SJSA1 (cell line): Measurements from ENCODE around the gene TBC1D16. TPM values are rescaled to one million over a fixed set of nuclear protein-coding genes. Genes with fewer than 3 reads are reported as not detected.
A peak's percentile ranks its signal among the peaks of the same experiment; 100 is the strongest.
"Not testable (repeated sequence)": the region's sequence is repeated elsewhere in the genome, so short reads cannot be mapped to it uniquely, and the experiment has no call there.

ENCODE experiments used
- DNase-seq, 2 experiments: peaks; one replicate each; pipeline ENCODE4 v3.0.0-alpha.2; 2015 to 2020; ENCODE audit warnings: low spot score in 2 of 2, low read depth in 1 of 2
- H3K27ac ChIP-seq: fragments of 250-450 bp; sonication (Bioruptor Pico); 2 replicates; pipeline ENCODE4 v1.5.1; 2020; ENCODE audit warnings: mild to moderate bottlenecking, moderate library complexity
- H3K27me3 ChIP-seq: fragments of 250-450 bp; sonication (Bioruptor Pico); replicated peaks from 2 replicates; pipeline ENCODE4 v1.5.1; 2020; ENCODE audit warnings: mild to moderate bottlenecking, moderate library complexity
- H3K36me3 ChIP-seq: fragments of 250-450 bp; sonication (Bioruptor Pico); 2 replicates; pipeline ENCODE4 v1.5.1; 2020; ENCODE audit warnings: mild to moderate bottlenecking
- H3K4me1 ChIP-seq: fragments of 250-450 bp; sonication (Bioruptor Pico); replicated peaks from 2 replicates; pipeline ENCODE4 v1.6.1; 2021; ENCODE audit warnings: mild to moderate bottlenecking
- H3K4me3 ChIP-seq: fragments of 250-450 bp; sonication (Bioruptor Pico); 2 replicates; pipeline ENCODE4 v1.5.1; 2020; ENCODE audit warnings: mild to moderate bottlenecking
- H3K9me3 ChIP-seq: fragments of 250-450 bp; sonication (Bioruptor Pico); replicated peaks from 2 replicates; pipeline ENCODE4 v1.5.1; 2020; ENCODE audit warnings: mild to moderate bottlenecking
- total RNA-seq: library from RNA; depleted of rRNA; stranded (reverse); fragments of >200 nt; shearing (Covaris generic); gene quantifications from 2 replicates; pipeline ENCODE4 v1.2.3, GENCODE V29; 2014

Gene TBC1D16
- total RNA-seq, 1 experiment from 2014 or later, result 42.0 TPM

DNA sequence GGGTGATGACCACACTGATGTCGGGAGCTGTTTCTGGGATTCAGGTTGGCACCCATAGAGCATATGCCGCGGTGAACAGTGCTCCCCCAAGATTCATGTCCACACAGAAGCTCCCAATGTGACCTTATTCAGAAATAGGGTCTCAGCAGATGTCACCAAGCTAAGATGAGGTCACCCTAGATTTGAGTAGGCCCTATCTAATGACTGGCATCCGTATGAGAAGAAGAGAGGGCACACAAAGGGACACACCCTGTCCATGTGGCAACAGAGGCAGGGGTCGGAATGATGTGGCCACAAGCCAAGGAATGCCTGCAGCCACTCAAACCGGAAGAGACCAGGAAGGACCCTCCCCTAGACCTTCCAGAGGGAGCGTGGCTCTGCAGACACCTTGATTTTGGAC is 35.5 kb downstream of the TBC1D16 start:
- DNase-seq, result no peak
- Histone ChIP-seq H3K36me3 (peaks cover 23% of the 10 kb centered on the region), H3K9me3 (no peaks in the 10 kb centered on the region; the same call in 1 of the 2 replicates), H3K4me1 (no peaks in the 10 kb centered on the region), H3K27ac (no peak overlapping the region), H3K27me3 (no peaks in the 10 kb centered on the region), H3K4me3 (no peak overlapping the region)

DNA sequence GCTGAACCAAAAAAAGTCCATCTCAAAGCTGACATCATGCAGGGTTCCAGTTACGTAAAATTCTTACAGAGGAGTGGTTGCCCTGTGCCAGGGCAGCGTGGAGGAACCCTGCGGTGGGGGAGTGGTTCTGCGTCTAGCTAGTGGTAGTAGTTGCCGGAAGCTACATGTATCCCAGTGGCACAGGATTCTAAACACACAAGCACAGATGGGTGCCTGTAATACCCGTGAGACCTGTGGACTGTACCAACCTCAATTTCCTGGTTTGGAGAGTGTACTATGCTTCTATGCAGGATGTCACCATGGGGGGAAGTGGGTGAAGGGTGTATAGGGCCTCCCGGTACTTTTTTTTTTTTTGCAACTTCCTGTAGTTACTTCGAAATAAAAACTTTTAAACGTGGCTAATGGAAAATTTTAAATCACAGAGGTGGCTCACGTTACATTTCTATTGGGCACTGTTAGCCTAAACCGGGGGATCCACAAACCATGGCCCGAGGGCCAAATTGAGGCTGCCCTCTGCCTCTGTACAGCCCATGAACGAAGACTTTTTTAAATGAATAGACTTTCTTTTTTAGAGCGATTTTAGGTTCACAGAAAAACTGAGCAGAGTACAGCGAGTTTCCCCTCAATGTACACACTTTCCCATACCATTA is 38.5 kb downstream of the TBC1D16 start:
- no peak overlapping the region for H3K27ac ChIP-seq
- H3K27me3 ChIP-seq, result no peaks in the 10 kb centered on the region
- no peak overlapping the region for H3K4me3 ChIP-seq

GRCh38 chr17:79996291-79996690 is 39.4 kb downstream of the TBC1D16 start:
- Histone ChIP-seq H3K4me1 (peaks cover 27% of the 10 kb centered on the region), H3K4me3 (no peak overlapping the region), H3K27ac (no peak overlapping the region), H3K36me3 (0 out of 2 replicates have a peak, but pooled peaks cover 11% of the 10 kb centered on the region), H3K27me3 (no peaks in the 10 kb centered on the region), H3K9me3 (no peaks in the 10 kb centered on the region; the same call in 1 of the 2 replicates)
- no peak for DNase-seq

More for the DNA sequence above, 38.5 kb downstream of the TBC1D16 start:
- H3K36me3 ChIP-seq, result peaks cover 13% of the 10 kb centered on the region
- H3K4me1 ChIP-seq, result peaks cover 21% of the 10 kb centered on the region
- no peak for DNase-seq
- H3K9me3 ChIP-seq, result no peaks in the 10 kb centered on the region; the same call in 1 of the 2 replicates

DNA sequence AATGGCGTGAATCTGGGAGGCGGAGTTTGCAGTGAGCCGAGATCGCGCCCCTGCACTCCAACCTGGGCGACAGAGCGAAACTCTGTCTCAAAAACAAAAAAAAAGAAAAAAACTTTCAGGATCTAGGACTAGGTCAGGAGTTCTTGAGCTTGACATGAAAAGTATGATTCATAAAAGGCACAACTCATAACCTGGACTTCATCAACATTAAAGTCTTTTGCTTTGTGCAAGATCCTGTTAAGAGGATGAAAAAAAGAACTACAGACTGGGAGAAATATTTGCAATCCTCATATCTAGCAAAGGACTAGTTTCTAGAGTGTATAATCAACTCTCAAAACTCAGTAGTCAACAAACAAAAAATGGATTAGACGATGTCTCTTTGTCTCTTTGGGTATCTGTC is 40.0 kb downstream of the TBC1D16 start:
- Histone ChIP-seq H3K4me1 (peaks cover 30% of the 10 kb centered on the region), H3K4me3 (no peak overlapping the region), H3K9me3 (no peaks in the 10 kb centered on the region; the same call in 1 of the 2 replicates), H3K36me3 (0 out of 2 replicates have a peak, but pooled peaks cover 10% of the 10 kb centered on the region), H3K27me3 (no peaks in the 10 kb centered on the region), H3K27ac (no peak overlapping the region)
- DNase-seq, result no peak

DNA sequence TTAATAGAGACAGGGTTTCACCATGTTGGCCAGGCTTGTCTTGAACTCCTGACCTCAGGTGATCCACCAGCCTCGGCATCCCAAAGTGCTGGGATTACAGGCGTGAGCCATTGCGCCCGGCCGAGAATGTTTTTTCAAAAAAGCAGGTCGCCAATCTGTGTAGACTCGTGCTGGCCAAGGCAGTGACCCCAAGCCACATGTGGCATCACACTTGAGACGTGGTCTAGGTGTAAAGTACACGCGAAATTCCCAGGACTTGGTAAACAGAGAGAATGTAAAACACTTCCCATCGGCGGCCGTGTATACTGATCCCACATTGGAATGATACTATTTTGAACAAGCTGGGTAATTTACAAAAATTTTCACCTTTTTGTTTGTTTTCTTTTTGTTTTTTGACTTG is 41.1 kb downstream of the TBC1D16 start:
- H3K27me3 ChIP-seq, result no peaks in the 10 kb centered on the region
- H3K4me1 ChIP-seq, result peaks cover 30% of the 10 kb centered on the region
- H3K9me3 ChIP-seq, result no peaks in the 10 kb centered on the region
- no peak overlapping the region for H3K27ac ChIP-seq
- H3K36me3 ChIP-seq, result 0 out of 2 replicates have a peak, but pooled peaks cover 3% of the 10 kb centered on the region
- no peak for DNase-seq
- H3K4me3 ChIP-seq, result no peak overlapping the region

DNA sequence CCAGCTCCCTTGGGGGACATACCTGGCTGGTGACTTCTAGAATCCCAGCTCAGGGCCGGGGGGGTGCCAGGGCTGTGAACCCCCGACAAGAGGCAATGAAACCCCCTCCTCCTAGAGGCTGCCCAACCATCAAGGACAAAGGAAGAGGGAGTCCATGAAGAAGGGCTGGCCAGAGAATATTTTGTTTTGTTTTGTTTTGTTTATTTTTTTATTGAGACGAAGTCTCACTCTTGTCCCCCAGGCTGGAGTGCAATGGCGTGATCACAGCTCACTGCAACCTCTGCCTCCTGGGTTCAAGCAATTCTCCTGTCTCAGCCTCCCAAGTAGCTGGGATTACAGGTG is 41.5 kb downstream of the TBC1D16 start:
- H3K9me3 ChIP-seq, H3K4me3 ChIP-seq, H3K27ac ChIP-seq, DNase-seq, H3K36me3 ChIP-seq, H3K27me3 ChIP-seq: not testable (repeated sequence)
- peaks cover 30% of the 10 kb centered on the region for H3K4me1 ChIP-seq

- Histone ChIP-seq H3K4me3 (no peak overlapping the region), H3K27ac (no peak overlapping the region), H3K36me3 (0 out of 2 replicates have a peak, but pooled peaks cover 3% of the 10 kb centered on the region), H3K9me3 (no peaks in the 10 kb centered on the region), H3K4me1 (peaks cover 34% of the 10 kb centered on the region), H3K27me3 (no peaks in the 10 kb centered on the region)
- no peak for DNase-seq
These were observed 42.1 kb downstream of the TBC1D16 start for GRCh38 chr17:79993390-79994227.

DNA sequence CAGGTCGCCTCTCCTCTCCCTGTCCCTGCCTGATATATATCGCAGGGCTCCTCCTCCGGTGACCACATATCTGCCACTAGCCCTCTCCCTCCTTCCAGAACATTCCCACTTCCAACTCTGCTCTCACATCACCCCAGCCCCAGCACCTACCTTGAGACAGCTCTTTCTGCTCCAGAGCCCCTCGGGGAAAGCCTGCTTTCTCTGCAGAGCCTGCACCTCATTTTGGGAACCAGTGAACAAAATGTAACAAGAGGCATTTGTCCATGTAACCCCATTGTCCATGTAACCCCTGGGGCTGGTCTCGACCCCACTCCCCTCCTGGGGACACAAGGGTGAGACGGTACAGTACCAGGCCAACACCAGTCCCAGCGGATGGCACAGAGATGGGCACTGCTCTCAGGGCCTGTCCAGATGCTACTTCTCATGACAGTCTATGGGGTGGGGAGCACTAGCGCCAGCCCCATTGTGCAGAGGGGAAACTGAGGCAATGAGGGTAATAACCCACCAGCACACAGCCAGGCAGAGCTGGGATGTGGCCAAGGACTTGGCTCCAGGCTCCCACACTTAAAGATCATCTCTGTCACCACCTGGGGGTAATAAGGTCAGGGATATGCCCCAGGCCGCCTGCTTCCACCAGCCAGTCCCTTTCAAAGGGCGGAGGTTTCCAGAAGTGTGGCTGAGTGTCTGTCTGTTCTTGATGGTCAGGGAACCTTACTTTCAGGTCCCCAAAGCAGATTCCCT is 42.9 kb downstream of the TBC1D16 start:
- H3K9me3 ChIP-seq, result no peaks in the 10 kb centered on the region
- DNase-seq, result no peak
- H3K4me1 ChIP-seq, result peaks cover 42% of the 10 kb centered on the region
- H3K27ac ChIP-seq, result no peak overlapping the region
- H3K27me3 ChIP-seq, result no peaks in the 10 kb centered on the region
- no peak overlapping the region for H3K4me3 ChIP-seq
- 0 out of 2 replicates have a peak, but pooled peaks cover 3% of the 10 kb centered on the region for H3K36me3 ChIP-seq

DNA sequence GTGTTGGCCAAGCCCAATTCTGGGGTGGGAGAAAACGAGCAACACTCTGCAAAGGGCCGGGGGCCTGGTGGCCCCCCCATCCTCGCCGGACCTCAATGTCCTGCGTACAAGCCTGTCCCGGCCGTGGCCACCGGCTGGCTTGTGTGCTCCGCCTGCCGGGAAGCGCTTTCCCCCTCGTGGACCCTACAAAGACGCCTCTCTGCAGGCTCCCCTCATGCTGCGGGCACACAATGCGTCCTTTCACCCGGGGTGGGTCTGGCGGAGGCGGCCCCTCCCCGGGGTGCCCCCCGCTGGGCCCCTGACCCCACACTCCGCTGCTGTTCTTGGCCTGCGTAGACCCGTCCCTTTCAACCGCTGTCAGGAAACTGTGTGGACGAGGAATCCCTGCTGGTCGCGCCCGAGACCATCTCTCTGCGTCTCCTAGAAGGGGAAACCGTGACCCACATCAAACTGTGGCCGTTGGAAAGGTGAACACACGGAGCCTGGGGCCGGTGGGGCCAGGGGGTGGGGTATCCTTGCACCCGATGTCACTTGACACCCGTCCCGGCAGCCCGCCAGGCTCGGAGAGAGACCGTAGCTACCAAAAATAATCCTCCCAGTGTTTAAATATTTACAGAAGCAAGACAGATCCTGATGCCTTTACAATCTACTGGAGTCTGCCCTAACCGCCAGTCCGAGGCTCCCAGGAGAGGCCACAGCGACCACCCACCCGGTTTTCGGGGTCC is 43.6 kb downstream of the TBC1D16 start:
- H3K27me3 ChIP-seq, result no peaks in the 10 kb centered on the region
- H3K4me3 ChIP-seq, result peak overlapping the region; percentile 33
- peak in 1 of 2 experiments; percentile 53 for DNase-seq
- H3K9me3 ChIP-seq, result no peaks in the 10 kb centered on the region
- no peak overlapping the region for H3K27ac ChIP-seq
- 0 out of 2 replicates have a peak, but pooled peaks cover 3% of the 10 kb centered on the region for H3K36me3 ChIP-seq
- H3K4me1 ChIP-seq, result peaks cover 50% of the 10 kb centered on the region

DNA sequence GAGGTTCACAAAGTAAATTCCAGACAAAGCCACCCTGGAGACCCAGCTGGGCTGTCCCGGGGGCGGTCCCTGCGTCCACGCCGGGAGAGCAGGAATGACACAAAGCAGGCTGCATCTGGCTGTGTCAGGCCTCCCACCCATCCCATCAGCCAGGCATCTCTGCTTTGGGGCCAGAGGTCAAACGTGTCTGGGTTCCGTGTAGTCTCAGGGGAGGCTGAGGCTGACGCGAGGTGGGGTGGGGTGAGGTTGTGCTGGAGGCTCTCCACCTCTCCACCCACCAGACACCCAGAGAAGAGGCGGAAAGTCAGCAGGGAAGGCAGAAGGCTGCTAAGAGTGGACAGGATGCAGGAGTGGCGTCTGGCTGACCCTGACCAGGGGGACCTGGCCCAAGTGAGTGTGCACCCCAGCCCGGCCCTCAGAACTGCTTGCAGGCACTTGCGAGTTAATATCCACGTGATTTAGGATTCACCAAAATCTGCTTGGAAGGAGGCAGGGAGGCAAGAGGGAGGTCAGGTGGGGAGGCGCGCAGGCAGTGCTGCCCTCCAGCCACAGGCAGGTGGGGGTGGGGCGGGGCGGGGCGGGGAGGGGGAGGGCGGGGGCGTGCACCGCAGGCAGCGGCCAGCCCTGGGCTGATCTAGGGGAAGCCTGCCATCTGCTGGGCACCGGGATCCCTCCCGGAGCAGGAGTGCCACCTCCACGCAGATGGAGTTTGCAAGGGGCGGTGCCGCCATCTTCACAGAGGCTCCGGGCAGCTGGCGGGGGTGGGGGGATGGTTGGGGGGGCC is 44.3 kb downstream of the TBC1D16 start:
- Histone ChIP-seq H3K9me3 (no peaks in the 10 kb centered on the region), H3K4me3 (peak overlapping the region; percentile 33), H3K36me3 (0 out of 2 replicates have a peak, but pooled peaks cover 3% of the 10 kb centered on the region), H3K27me3 (no peaks in the 10 kb centered on the region), H3K27ac (no peak overlapping the region), H3K4me1 (peaks cover 57% of the 10 kb centered on the region)
- DNase-seq, result peak; percentile 59 to 94

DNA sequence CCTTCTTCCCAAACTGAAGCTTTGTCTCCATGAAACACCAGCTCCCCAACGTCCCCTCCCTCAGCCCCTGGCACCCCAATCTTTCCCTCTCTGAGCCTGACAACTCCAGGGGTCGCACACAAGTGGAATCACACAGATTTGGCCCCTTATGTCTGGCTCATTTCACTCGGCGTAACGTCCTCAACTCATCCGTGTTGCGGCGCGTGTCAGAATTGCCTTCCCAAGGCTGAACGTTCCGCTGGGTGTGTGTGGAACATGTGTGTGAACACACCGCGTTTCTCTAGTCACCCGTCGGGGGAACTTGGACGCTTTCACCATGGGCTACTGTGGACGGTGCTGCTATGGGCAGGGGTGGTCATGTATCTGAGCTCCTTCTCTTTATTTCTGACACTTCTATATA is 45.0 kb downstream of the TBC1D16 start:
- no peak overlapping the region for H3K27ac ChIP-seq
- DNase-seq, result no peak
- no peaks in the 10 kb centered on the region for H3K27me3 ChIP-seq
- H3K36me3 ChIP-seq, result 0 out of 2 replicates have a peak, but pooled peaks cover 3% of the 10 kb centered on the region
- no peak overlapping the region for H3K4me3 ChIP-seq
- peaks cover 63% of the 10 kb centered on the region for H3K4me1 ChIP-seq
- H3K9me3 ChIP-seq, result no peaks in the 10 kb centered on the region

DNA sequence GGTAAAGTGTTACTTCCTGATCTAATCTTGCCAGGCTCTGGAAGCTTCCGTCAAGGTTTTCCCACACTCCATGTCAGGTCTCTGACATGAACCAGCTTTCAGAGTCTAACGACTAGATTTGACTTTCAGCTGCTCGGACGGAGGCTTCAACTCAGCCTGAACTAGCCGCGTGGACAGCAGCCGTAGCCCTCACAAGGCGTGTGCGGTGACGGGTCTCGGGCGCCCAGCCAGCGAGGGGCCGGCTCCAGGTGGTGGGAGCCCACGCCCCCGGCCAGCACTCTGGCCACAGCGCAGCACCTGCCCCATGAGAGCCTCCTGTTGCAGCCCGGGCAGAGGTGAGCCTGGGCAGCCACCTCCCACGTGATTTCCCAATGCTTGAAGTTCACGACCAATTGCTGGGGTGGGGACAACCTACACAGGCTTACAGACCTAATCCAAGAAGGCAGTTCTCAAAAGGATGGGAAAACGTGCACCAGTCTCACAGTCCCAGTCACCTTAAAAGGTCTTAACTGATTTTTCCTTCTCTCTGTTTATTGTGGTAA is 45.5 kb downstream of the TBC1D16 start:
- H3K4me1 ChIP-seq, result peaks cover 64% of the 10 kb centered on the region

More for the DNA sequence above, 45.5 kb downstream of the TBC1D16 start:
- Histone ChIP-seq H3K27me3 (no peaks in the 10 kb centered on the region), H3K36me3 (0 out of 2 replicates have a peak, but pooled peaks cover 3% of the 10 kb centered on the region), H3K9me3 (no peaks in the 10 kb centered on the region), H3K4me3 (no peak overlapping the region), H3K27ac (no peak overlapping the region)
- no peak for DNase-seq
